ENCODE data around the gene KASH5. TPM values are rescaled to one million over a fixed set of nuclear protein-coding genes. Genes with fewer than 3 reads are reported as not detected.

KASH5 gene
- total RNA-seq, 1 experiment from 2014 or later, result not detected

DNA sequence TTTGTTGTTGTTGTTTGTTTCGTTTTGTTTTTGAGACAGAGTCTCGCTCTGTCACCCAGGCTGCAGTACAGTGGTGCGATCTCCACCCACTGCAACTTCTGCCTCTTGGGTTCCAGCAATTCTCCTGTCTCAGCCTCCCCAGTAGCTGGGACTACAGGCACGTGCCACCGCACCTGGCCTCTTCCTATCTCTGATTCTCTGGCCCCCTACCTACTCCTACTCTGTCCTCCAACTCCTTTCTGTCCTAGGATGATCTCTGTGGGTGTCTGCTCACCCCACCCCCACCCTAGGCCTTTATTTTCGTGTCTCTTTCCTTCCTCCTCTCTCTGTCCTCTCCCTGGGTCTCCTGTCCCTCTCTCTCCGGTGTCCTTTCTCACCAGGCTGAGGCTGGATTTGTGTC, 62.4 kb downstream of the KASH5 start:
- peak overlapping the region; percentile 40 for H3K9ac ChIP-seq (ENCODE audit: extremely low read depth, insufficient read length, low read length)
- no peak for DNase-seq
- WGBS (ENCODE audit: extremely low coverage, insufficient read length, low lambda C conversion rate), result no CpG with 5 or more reads among the region's 7 CpGs
- H3K56ac ChIP-seq (ENCODE audit: insufficient read length, low read depth, low read length), result no peak overlapping the region
- no peaks in the 10 kb centered on the region; the same call in 1 of the 2 replicates for H3K79me2 ChIP-seq (ENCODE audit: insufficient read depth, low read length)
- H3K4ac ChIP-seq (ENCODE audit: low read depth, low read length), result no peak overlapping the region
- no peaks in the 10 kb centered on the region for H3K4me1 ChIP-seq (ENCODE audit: insufficient read depth, low read length)
- Mint-ChIP-seq H3K27ac (peak overlapping the region; percentile 33 to 60 (median 57); a peak in 3 of 7 replicates), H3K4me3 (peak overlapping the region; percentile 96 to 98), H3K4me1 (peaks cover 15 to 38% of the 10 kb centered on the region in 2 experiments), H3K9me3 (no peaks in the 10 kb centered on the region; a peak in 1 of 5 replicates), H3K27me3 (ENCODE audit: low read depth) (no peaks in the 10 kb centered on the region; the same call in 1 of the 2 replicates), H3K36me3 (ENCODE audit: insufficient read depth in 1 of 3, low read depth in 3 of 3) (peaks cover 39 to 52% (median 50%) of the 10 kb centered on the region in 3 experiments)
- H2BK12ac ChIP-seq (ENCODE audit: insufficient read length, low read depth, low read length), result no peak overlapping the region
- H3K23ac ChIP-seq (ENCODE audit: insufficient read length, low read depth, low read length), result no peak overlapping the region
- no peak overlapping the region for H4K91ac ChIP-seq (ENCODE audit: insufficient read length, low read depth, low read length)
- peaks cover 5% of the 10 kb centered on the region for H3K23me2 ChIP-seq (ENCODE audit: insufficient read length, low read depth, low read length, poor library complexity, severe bottlenecking)
- no peak overlapping the region for H3K18ac ChIP-seq (ENCODE audit: insufficient read length, low read depth, low read length)
- H2AK5ac ChIP-seq (ENCODE audit: insufficient read length, low read length), result no peak overlapping the region
- H3K14ac ChIP-seq (ENCODE audit: insufficient read depth, low read length), result no peak overlapping the region
- H2BK5ac ChIP-seq (ENCODE audit: insufficient read length, low read length), result no peak overlapping the region
- no peaks in the 10 kb centered on the region for H4K20me1 ChIP-seq (ENCODE audit: control insufficient read depth, insufficient read depth, insufficient read length)
- H3K27me3 ChIP-seq (ENCODE audit: insufficient read depth, low read length), result no peaks in the 10 kb centered on the region
- TF ChIP-seq, protein P1, sequence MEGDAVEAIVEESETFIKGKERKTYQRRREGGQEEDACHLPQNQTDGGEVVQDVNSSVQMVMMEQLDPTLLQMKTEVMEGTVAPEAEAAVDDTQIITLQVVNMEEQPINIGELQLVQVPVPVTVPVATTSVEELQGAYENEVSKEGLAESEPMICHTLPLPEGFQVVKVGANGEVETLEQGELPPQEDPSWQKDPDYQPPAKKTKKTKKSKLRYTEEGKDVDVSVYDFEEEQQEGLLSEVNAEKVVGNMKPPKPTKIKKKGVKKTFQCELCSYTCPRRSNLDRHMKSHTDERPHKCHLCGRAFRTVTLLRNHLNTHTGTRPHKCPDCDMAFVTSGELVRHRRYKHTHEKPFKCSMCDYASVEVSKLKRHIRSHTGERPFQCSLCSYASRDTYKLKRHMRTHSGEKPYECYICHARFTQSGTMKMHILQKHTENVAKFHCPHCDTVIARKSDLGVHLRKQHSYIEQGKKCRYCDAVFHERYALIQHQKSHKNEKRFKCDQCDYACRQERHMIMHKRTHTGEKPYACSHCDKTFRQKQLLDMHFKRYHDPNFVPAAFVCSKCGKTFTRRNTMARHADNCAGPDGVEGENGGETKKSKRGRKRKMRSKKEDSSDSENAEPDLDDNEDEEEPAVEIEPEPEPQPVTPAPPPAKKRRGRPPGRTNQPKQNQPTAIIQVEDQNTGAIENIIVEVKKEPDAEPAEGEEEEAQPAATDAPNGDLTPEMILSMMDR (conservative IDR thresholded peaks at IDR 0.05), result no peak
- H4K8ac ChIP-seq (replicated peaks; ENCODE audit: insufficient read length, low read depth, low read length), result no peak overlapping the region
- no peak overlapping the region for H2AFZ ChIP-seq (ENCODE audit: low read length)
- H3T11ph ChIP-seq (ENCODE audit: low read length), result no peak overlapping the region
- H3K4me2 ChIP-seq (ENCODE audit: insufficient read depth, insufficient read length, low read length), result peak overlapping the region; percentile 61
- peaks cover 7% of the 10 kb centered on the region for H3K79me1 ChIP-seq (ENCODE audit: insufficient read depth, low read depth, low read length, poor library complexity, severe bottlenecking)
- no peak overlapping the region for H2BK15ac ChIP-seq (ENCODE audit: low read depth, low read length)
- H2BK20ac ChIP-seq (ENCODE audit: low read depth, low read length, poor library complexity, severe bottlenecking), result no peak overlapping the region
- no peak overlapping the region for H3K27ac ChIP-seq (ENCODE audit: insufficient read length, low read depth, low read length)
- H2BK120ac ChIP-seq (ENCODE audit: low read depth, low read length, poor library complexity, severe bottlenecking), result no peak overlapping the region
- H3K9me3 ChIP-seq (ENCODE audit: control insufficient read depth, low read depth, low read length), result no peaks in the 10 kb centered on the region
- H4K5ac ChIP-seq (ENCODE audit: insufficient read length, low read depth, low read length), result no peak overlapping the region
